WTC11 (cell line): ENCODE results near the gene SEC24A. TPM values are rescaled to one million over a fixed set of nuclear protein-coding genes. Genes with fewer than 3 reads are reported as not detected.

Source experiments
- ATAC-seq: fragments of 200-7000 bp; cut with Tn5 transposase; 2 replicates; pipeline ENCODE4 v1.10.0; 2021; ENCODE audit warnings: mild to moderate bottlenecking, moderate library complexity
- CTCF ChIA-PET: fragments of 300-600 bp; sonication (Branson Sonifier 250); formaldehyde crosslinking; loops from one replicate; lab custom pipeline; 2021; ENCODE audit warnings: antibody characterized with exemption; lab: Charles Lee
- POLR2A ChIA-PET: fragments of 350-600 bp; sonication (Branson Sonifier 250); formaldehyde crosslinking; loops from one replicate; lab custom pipeline; 2021; ENCODE audit warnings: antibody characterized with exemption; lab: Charles Lee
- DNase-seq: peaks from one replicate; pipeline ENCODE4 v3.0.0; 2021; ENCODE audit warnings: low spot score
- H3K27ac Mint-ChIP-seq: 2 replicates; pipeline ENCODE4 v1.8.0; 2021; ENCODE audit warnings: mixed read lengths
- H3K27me3 Mint-ChIP-seq: 2 replicates; pipeline ENCODE4 v1.8.0; 2021; ENCODE audit warnings: low read depth, mild to moderate bottlenecking, moderate library complexity, mixed read lengths
- H3K36me3 Mint-ChIP-seq: 2 replicates; pipeline ENCODE4 v1.8.0; 2021; ENCODE audit warnings: mixed read lengths
- H3K4me1 Mint-ChIP-seq: 2 replicates; pipeline ENCODE4 v1.8.0; 2022; ENCODE audit warnings: mixed read lengths
- H3K4me3 Mint-ChIP-seq: 2 replicates; pipeline ENCODE4 v1.8.0; 2021; ENCODE audit warnings: mild to moderate bottlenecking, moderate library complexity, mixed read lengths
- H3K9me3 Mint-ChIP-seq: 2 replicates; pipeline ENCODE4 v1.8.0; 2021; ENCODE audit warnings: mixed read lengths
- ATF2 ChIP-seq: sonication (generic); formaldehyde crosslinking; IDR thresholded peaks from 2 replicates; pipeline ENCODE4 v1.8.1; 2022; ENCODE audit warnings: low read depth, missing genetic modification reagents, borderline replicate concordance
- CDX4 ChIP-seq: fragments of 250-450 bp; sonication (Bioruptor Pico); IDR thresholded peaks from 2 replicates; pipeline ENCODE4 v1.9.0; 2021; ENCODE audit warnings: moderate library complexity, mild to moderate bottlenecking, inconsistent platforms, borderline replicate concordance
- EMX1 ChIP-seq: fragments of 250-450 bp; sonication (Bioruptor Pico); IDR thresholded peaks from 2 replicates; pipeline ENCODE4 v1.8.0; 2021; ENCODE audit warnings: mild to moderate bottlenecking
- ESRRA ChIP-seq: sonication (generic); formaldehyde crosslinking; IDR thresholded peaks from 2 replicates; pipeline ENCODE4 v1.8.1; 2022; ENCODE audit warnings: mild to moderate bottlenecking, missing genetic modification reagents, borderline replicate concordance
- GABPB1 ChIP-seq: sonication (generic); formaldehyde crosslinking; IDR thresholded peaks from 2 replicates; pipeline ENCODE4 v1.8.1; 2023; ENCODE audit warnings: mild to moderate bottlenecking, missing genetic modification reagents
- GTF2I ChIP-seq: fragments of 250-450 bp; sonication (Bioruptor Pico); conservative IDR thresholded peaks from 2 replicates; pipeline ENCODE4 v1.4.0; 2021; ENCODE audit warnings: mild to moderate bottlenecking
- HMGXB4 ChIP-seq: sonication (generic); formaldehyde crosslinking; IDR thresholded peaks from 2 replicates; pipeline ENCODE4 v1.8.1; 2023; ENCODE audit warnings: mild to moderate bottlenecking, moderate library complexity, missing genetic modification reagents
- NFYB ChIP-seq: sonication (generic); formaldehyde crosslinking; conservative IDR thresholded peaks from 2 replicates; pipeline ENCODE4 v1.8.0; 2022; ENCODE audit warnings: low read depth, missing genetic modification reagents
- NR3C1 ChIP-seq: sonication (generic); formaldehyde crosslinking; conservative IDR thresholded peaks from 2 replicates; pipeline ENCODE4 v1.8.1; 2023; ENCODE audit warnings: low read depth, mild to moderate bottlenecking, missing genetic modification reagents
- PREB ChIP-seq: sonication (generic); formaldehyde crosslinking; IDR thresholded peaks from 2 replicates; pipeline ENCODE4 v1.8.1; 2022; ENCODE audit warnings: mild to moderate bottlenecking, missing genetic modification reagents, moderate library complexity, borderline replicate concordance
- SMAD3 ChIP-seq: sonication (generic); formaldehyde crosslinking; IDR thresholded peaks from 2 replicates; pipeline ENCODE4 v1.8.0; 2022; ENCODE audit warnings: missing genetic modification reagents, mild to moderate bottlenecking, borderline replicate concordance
- SP1 ChIP-seq: sonication (generic); formaldehyde crosslinking; conservative IDR thresholded peaks from 2 replicates; pipeline ENCODE4 v1.8.1; 2022; ENCODE audit warnings: missing genetic modification reagents
- STAT6 ChIP-seq: sonication (generic); formaldehyde crosslinking; conservative IDR thresholded peaks from 2 replicates; pipeline ENCODE4 v1.8.1; 2023; ENCODE audit warnings: mild to moderate bottlenecking, low read depth, missing genetic modification reagents, moderate library complexity
- TEAD1 ChIP-seq: sonication (generic); formaldehyde crosslinking; IDR thresholded peaks from 2 replicates; pipeline ENCODE4 v1.8.0; 2022; ENCODE audit warnings: mild to moderate bottlenecking, missing genetic modification reagents
- ZNF532 ChIP-seq: fragments of 250-450 bp; sonication (Bioruptor Pico); IDR thresholded peaks from 2 replicates; pipeline ENCODE4 v1.9.0; 2021; ENCODE audit warnings: mild to moderate bottlenecking, borderline replicate concordance
- total RNA-seq: library from RNA; stranded (reverse); gene quantifications from 3 replicates; pipeline ENCODE4 v1.2.3, GENCODE V29; 2021

Gene SEC24A
- total RNA-seq, 1 experiment from 2014 or later = 30.5 TPM

GRCh38 chr5:134651531-134651930 is 2.9 kb downstream of the SEC24A start:
- DNase-seq = no peak
- ATAC-seq = no peak
- Mint-ChIP-seq H3K4me1 (peaks cover 14% of the 10 kb centered on the region), H3K27me3 (no peaks in the 10 kb centered on the region), H3K36me3 (peaks cover 2% of the 10 kb centered on the region; the same call in 1 of the 2 replicates), H3K4me3 (no peak overlapping the region), H3K9me3 (no peaks in the 10 kb centered on the region)
- POLR2A ChIA-PET = no interaction called here
- TF ChIP-seq ESRRA (CRISPR knock-in tag) (no peak), NR3C1 (CRISPR knock-in tag) (no peak), HMGXB4 (CRISPR knock-in tag) (no peak), NFYB (CRISPR knock-in tag) (no peak), STAT6 (no peak), SMAD3 (CRISPR knock-in tag) (no peak), EMX1 (CRISPR knock-in tag) (no peak), PREB (no peak), SP1 (no peak), ZNF532 (CRISPR knock-in tag) (no peak)
- TF ChIP-seq, all 79 proteins: peak for 0
- no peak overlapping the region for H3K27ac Mint-ChIP-seq
- CTCF ChIA-PET = interaction anchor here (0.6 kb wide), 1 partner anchor 64 kb away, joined by 3 read pairs; no protein-coding TSS in a partner anchor

GRCh38 chr5:134656690-134657089 is 8.1 kb downstream of the SEC24A start:
- DNase-seq (no peak), ATAC-seq (no peak)
- H3K27ac Mint-ChIP-seq = no peak overlapping the region
- ChIA-PET POLR2A (interaction anchor here (0.6 to 0.7 kb wide), 2 partner anchors 131 to 248 kb away, joined by 3 to 9 read pairs; no protein-coding TSS in a partner anchor), CTCF (interaction anchor here (1.3 to 1.5 kb wide), 2 partner anchors 70 to 82 kb away, joined by 6 to 8 read pairs; partner anchors contain the start of gene CAMLG)
- no peaks in the 10 kb centered on the region for H3K9me3 Mint-ChIP-seq
- peaks cover 8% of the 10 kb centered on the region for H3K36me3 Mint-ChIP-seq
- H3K27me3 Mint-ChIP-seq = no peaks in the 10 kb centered on the region
- H3K4me3 Mint-ChIP-seq = no peak overlapping the region
- no peaks in the 10 kb centered on the region for H3K4me1 Mint-ChIP-seq
- no peak for TF ChIP-seq TEAD1
- TF ChIP-seq GABPB1 (CRISPR knock-in tag) = peak; percentile 76

- CTCF ChIA-PET = no interaction called here
Observed at GRCh38 chr5:134659456-134659855, 10.9 kb downstream of the SEC24A start.

More at GRCh38 chr5:134659456-134659855, 10.9 kb downstream of the SEC24A start:
- H3K9me3 Mint-ChIP-seq = no peaks in the 10 kb centered on the region
- POLR2A ChIA-PET = interaction anchor here (1.1 kb wide), 1 partner anchor 287 kb away, joined by 3 read pairs; no protein-coding TSS in a partner anchor
- H3K4me1 Mint-ChIP-seq = no peaks in the 10 kb centered on the region
- no peaks in the 10 kb centered on the region for H3K27me3 Mint-ChIP-seq
- no peak overlapping the region for H3K27ac Mint-ChIP-seq
- TF ChIP-seq GTF2I (no peak), ESRRA (CRISPR knock-in tag) (no peak), ATF2 (CRISPR knock-in tag) (no peak), CDX4 (CRISPR knock-in tag) (no peak), NFYB (CRISPR knock-in tag) (no peak)
- no peak for ATAC-seq
- DNase-seq = no peak
- H3K4me3 Mint-ChIP-seq = no peak overlapping the region
- peaks cover 18% of the 10 kb centered on the region for H3K36me3 Mint-ChIP-seq
